GM19238 (cell line): ENCODE results near the gene LRIG3.
"Not testable (repeated sequence)": the region's sequence is repeated elsewhere in the genome, so short reads cannot be mapped to it uniquely, and the experiment has no call there.

Source experiments
- DNase-seq: peaks from one replicate; pipeline ENCODE4 v3.0.0; 2011; ENCODE audit warnings: low spot score; ENCODE audit not compliant: insufficient read length

LRIG3 gene

GRCh38 chr12:58857206-58857605 lies 63.1 kb downstream of the LRIG3 start:
- not testable (repeated sequence) for DNase-seq

GRCh38 chr12:58855630-58856029 lies 64.7 kb downstream of the LRIG3 start:
- DNase-seq: not testable (repeated sequence)

GRCh38 chr12:58850826-58851225 lies 69.5 kb downstream of the LRIG3 start:
- no peak for DNase-seq

- no peak for DNase-seq
Observed at GRCh38 chr12:58847901-58848600, 72.3 kb downstream of the LRIG3 start.

GRCh38 chr12:58844161-58844560 lies 76.1 kb downstream of the LRIG3 start:
- no peak for DNase-seq

- DNase-seq: no peak
Observed at GRCh38 chr12:58841058-58841798, 79.1 kb downstream of the LRIG3 start.

- no peak for DNase-seq
Observed at GRCh38 chr12:58833853-58834252, 86.5 kb downstream of the LRIG3 start.

GRCh38 chr12:58832920-58833319 lies 87.4 kb downstream of the LRIG3 start:
- no peak for DNase-seq
